ENCODE results near the gene UROS.

GRCh38 chr10:125843603-125844329 is 20.7 kb upstream of the UROS start:
- no peak for TF ChIP-seq CTCF (IDR thresholded peaks at IDR 0.05)
- no peak for TF ChIP-seq POLR2AphosphoS5 (IDR thresholded peaks at IDR 0.05)

Measured in suprapubic skin (tissue), 3 donors.